ENCODE measurements around the gene CYP39A1.

The CYP39A1 gene

DNA sequence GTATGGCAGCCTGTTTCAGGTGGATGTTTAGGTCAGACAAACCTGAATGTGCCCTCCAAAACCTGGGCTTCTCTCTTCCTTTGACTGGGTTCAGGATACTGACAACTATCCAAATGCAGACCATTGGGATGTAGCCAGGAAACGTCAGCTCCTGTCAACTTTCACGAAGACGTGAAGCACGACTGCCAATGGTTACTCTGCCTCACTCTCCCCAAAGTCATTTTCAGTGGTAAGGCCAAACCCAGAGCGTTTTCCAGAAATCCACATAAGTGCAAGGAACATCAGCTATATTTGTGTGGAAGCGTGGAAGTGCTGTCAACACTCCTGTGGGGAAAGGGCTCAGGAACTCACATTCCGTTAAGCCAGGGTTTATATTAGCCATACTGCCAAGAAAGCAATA is 141.3 kb downstream of the CYP39A1 start:
- no peak for DNase-seq (ENCODE audit: low read depth, low spot score)

DNA sequence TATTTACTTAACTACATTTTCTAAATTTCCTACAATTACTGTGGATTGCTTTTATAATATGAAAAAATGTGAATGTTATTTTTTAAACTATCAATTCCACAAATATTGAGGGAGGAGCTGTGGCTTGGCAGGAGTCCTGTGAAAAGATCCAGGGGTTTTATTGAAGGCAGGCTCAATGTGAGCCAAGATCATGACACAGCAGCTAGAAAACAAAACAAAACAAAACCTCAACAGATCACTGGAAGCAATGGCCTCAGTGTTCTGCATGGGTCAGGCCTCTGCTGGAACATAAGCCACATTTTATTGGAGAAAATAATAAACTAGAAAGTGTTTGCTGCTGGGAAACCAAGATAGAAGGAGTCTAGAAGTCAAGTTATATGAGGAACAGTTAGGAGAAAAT is 142.0 kb downstream of the CYP39A1 start:
- DNase-seq (ENCODE audit: low read depth, low spot score): no peak

DNA sequence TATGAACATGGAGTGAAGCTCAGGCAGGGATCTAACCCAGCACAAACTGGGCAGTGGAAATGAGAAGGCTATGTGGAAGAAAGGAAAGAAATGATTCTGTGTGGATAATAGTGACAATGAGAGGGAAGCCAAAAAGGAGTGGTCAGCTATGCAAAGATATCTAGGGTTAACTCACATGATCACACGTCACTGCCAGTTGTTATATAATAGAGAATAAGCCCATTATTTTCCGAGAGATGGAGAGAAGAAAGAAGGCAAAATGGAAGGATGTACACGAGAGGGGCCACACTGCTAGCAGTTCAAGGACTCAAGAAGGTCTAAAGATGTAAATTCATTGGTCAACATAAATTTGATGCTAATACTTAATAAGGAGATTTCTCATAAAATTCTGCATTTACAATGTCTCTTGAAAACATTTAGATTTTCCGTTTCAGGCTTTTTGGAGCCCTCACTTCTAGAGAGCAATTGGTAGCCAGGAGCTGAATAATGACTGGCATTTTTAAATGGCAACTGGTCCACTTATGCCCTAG is 142.6 kb downstream of the CYP39A1 start:
- no peak for DNase-seq (ENCODE audit: low read depth, low spot score)

DNA sequence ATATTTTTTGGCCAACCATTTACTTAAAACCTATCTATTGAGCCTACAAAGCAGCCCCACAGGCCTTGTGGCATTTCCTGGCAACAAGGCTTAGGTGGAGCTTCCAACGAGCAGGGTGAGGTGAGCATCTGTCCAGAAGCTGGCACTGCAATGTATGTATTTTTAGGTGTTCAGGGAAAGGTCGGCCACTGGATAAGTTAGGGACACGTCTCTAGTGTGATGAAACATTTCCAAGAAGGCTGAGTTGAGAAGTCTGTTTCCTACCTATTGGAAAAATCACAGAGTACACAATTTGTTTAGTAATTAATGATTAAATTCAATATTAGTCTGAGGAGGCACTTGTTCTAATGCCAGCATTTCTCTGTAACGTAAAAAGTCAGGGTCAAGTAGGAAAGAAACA is 143.6 kb downstream of the CYP39A1 start:
- no peak for DNase-seq (ENCODE audit: low read depth, low spot score)

DNA sequence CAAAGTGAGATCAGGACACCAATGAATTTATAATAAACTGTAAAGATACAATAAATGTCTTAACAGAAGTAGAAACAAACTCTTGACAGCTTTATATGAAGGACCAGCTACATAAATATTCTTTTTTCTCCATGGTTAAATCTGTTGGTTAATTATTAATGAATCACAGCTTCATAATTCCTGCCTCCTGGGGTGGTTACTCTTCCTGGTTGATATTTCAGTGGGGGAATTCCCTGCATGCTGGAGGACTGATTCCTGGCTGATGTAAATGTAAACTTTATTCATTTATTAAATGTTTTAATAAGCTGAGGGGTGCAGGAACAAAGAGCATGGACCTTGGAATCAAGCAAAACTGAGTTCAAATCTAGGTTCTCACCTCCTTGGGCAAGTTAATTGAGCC is 145.2 kb downstream of the CYP39A1 start:
- DNase-seq (ENCODE audit: low read depth, low spot score): no peak

DNA sequence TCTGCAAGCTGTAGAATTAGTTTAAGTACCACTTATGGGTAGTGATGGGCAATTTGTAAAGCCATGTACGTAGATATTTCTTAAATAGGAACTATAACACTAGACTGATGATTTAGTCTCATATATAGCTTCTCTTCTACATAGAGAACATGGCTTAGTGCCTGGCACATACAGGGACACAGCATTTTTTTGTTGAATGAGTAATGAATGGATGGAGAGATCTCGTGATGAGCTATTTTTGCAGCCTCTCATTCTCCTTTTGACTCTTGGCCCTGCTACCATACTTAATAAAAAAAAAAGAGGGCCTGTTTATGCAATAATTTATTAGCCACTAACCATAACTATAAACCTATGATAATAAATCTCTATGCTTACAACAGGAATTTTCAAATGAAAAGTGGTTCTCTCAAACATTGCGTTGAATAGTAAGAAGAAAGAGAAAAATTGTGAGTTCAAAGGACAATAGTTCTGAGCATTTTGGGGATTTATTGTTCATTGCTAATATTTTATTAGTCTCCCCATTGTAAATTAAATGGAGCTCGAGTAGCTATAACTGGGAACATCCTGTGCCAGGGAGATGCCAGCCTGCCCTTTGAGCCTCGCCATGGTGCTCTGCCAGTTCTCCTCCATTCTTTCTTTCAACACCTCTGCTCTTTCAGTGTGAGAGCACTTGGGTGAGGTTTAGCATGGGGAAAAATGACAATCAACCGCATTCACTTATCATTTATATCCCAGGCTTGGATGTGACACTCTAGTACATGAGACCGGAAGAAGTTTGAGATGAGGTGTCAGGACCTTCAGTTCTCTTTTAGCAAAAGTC is 146.7 kb downstream of the CYP39A1 start:
- DNase-seq (ENCODE audit: low read depth, low spot score): no peak

DNA sequence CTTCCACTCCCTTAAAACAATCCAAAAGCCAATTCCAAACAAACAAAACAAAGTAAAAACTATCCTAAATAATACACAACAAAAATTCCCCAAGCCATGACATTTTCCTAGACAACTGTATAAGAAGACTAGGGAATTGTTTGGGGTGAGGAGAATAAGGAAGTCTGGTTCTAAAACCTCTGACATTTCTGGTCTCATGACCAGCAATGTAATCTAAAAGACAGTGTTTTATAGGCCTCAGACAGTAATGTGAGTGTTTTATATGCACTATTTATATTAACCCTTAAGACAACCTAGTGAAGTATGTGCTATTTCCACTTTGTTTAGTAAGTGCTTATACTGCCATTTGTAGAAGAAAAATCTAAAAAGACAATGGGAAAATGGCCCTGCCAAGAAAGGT is 148.4 kb downstream of the CYP39A1 start:
- no peak for DNase-seq (ENCODE audit: low read depth, low spot score)

DNA sequence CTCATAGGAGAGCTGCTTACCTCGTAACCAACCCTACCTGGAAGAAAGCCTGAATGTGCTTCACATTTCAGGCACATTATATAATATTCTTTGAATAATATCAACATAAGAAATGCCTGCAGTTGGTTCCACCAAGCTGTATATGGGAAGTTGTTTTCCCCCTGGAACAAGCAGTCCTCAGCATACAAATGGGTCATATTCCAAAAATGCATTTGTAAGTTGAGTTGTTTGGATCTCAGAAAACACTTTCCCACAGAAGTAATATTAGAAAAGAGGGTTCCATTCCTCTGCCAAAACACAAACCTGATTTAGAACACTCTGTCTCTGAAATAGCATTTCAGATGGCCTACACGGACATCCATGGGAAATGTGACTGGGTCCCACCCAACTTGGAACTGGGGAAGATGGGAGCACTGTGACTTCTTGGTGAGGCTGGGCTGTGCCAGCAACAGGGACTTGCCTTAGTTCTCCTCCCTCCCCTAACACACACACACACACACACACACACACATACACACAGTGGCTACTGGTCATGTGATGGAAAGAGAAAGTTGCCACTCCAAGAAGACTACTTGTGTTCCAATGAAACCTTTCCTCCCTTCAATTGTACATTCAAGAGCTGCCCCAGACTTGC is 150.0 kb downstream of the CYP39A1 start:
- no peak for DNase-seq (ENCODE audit: low read depth, low spot score)

DNA sequence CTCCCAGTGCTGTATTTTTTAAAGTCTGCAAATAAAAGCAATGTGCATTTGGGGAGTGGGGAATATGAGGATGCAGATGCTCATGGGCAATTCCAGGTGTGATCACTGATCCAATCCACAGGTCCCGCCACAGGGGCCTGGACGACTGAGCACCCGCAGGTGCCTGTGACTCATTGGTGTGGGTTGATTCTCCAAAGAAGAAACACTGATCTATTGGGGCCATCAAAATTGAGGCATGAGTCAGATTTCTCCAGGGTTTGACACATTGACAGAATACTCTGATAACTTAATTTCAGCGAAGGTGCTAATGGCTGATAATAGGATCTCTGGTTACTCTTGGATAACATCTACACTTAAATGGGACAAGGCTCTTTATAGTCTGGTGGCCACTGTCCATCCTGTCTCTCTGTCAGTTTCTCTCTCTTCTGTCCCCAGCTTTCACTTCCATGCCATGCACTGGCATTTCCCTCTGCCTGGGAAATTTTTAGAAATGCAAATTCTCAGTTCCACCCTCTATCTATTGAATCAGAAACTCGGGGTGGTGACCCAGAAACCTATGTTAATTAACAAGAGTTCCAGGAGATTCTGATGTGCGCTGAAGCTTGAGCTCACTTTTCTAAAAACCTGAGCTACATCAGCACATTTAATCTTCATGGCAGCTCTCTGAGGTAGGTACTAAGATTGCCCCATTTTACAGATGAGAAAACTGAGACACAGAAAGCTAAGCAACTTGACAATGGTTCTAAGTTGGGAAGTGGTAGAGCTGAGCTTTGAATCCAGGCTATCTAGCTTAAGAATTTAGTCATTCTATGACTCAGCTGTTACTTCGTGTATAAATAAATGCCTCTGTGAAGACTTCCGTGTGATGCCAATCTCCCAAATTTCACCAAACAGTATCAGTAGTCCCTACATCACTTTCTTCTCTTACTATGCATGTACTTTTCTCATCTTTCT is 151.2 kb downstream of the CYP39A1 start:
- DNase-seq (ENCODE audit: low read depth, low spot score): no peak

DNA sequence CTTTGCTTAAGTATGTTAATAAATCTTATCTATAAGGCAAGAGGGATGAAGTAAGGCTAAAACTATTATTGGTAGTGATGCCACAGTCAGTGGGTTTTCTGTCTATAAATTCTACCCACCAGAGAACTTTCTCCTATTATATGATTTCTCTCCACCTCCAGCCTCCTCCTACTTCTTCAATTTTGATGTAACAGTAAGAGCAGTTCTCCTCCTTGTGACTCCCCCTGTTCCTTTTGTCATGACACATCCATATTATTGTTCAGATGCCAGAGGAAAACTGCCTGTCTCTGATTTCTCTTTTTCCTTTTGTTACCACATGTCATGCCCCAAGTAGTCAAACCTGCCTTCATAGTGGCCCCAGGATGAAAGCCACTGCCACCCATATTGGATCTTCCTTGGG is 152.2 kb downstream of the CYP39A1 start:
- no peak for DNase-seq (ENCODE audit: low read depth, low spot score)
